Pons (tissue), 1 donor: ENCODE measurements around the gene OLFML1.

ENCODE experiments used
- DNase-seq: peaks from one replicate; pipeline ENCODE4 v3.0.0-alpha.2; 2016; ENCODE audit warnings: low spot score

OLFML1 gene

GRCh38 chr11:7485186-7486097 lies at the start of gene OLFML1:
Gene OLFML1 (plus strand): TSS chr11:7485506. CDS start chr11:7485876, 370 bp downstream.
- DNase-seq = no peak

GRCh38 chr11:7436146-7436545 lies 49.2 kb upstream of the OLFML1 start:
- no peak for DNase-seq

DNA sequence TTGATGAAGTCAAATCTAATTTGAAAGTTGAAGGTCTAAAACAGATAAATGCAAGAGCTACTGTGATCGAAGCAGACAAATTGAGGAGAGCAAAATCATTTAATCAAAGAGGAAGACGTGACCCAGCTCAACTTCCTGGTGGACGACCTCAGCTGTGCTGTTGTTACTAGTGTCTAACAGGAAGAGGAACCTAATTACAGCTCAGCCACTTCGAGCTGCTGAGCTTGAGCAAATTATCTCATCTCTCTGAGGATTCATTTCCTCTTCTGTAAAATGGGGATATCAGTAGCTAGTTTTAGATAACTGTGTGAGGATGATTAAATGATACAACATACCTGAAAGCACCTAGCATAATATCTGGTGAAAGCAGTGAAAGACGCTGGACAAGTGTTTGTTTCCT lies 48.6 kb upstream of the OLFML1 start:
- peak; percentile 53 for DNase-seq

DNA sequence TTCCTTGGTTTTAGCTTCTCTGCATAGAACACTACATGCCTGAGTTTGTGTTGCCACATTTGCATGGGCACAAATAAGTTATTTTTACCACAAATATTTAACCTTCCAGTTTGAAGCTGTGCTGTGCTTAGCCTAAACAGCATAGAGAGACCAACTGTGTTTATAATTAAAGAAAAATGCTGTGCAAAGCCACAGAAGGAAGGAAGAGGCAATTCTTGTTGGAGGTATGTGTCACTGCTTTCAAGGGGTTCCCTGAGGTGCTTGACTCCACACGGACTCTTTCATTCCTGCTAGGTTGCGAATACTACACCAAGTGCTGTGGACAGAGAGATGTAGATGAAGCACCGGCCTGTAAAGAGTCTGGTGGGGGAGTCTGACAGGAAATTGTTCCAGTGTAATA lies 47.6 kb upstream of the OLFML1 start:
- DNase-seq = no peak

GRCh38 chr11:7439746-7440320 lies 45.5 kb upstream of the OLFML1 start:
- no peak for DNase-seq

DNA sequence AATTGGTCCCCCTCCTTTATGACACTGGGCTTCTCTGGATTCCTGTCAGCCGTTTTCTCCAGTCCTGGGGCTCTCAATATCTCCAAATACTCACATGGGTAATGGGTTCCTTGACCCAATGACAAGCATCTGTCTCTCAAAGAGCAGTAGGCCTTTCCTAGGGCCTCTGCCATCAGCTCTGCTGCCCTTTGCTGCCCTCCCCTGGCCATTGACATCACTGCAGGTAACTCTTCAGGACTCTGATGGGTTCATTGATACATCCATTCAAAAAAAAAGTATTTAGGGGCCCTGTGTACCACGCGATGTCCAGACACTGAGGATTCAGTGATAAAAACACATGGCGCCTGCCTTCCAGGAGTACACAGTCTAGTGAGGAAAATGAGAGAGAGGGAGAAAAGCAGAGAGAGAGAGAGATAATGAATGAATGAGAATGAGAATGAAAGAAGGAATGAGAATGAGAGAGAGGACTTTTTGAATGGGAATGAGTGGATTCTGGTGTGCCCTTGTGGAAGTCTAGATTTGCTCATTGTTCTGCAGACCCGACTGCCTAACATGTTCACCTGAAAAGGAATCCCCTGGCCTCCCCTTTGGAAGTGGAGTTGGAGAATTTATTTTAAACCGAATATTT lies 42.6 kb upstream of the OLFML1 start:
- peak; percentile 79 for DNase-seq

DNA sequence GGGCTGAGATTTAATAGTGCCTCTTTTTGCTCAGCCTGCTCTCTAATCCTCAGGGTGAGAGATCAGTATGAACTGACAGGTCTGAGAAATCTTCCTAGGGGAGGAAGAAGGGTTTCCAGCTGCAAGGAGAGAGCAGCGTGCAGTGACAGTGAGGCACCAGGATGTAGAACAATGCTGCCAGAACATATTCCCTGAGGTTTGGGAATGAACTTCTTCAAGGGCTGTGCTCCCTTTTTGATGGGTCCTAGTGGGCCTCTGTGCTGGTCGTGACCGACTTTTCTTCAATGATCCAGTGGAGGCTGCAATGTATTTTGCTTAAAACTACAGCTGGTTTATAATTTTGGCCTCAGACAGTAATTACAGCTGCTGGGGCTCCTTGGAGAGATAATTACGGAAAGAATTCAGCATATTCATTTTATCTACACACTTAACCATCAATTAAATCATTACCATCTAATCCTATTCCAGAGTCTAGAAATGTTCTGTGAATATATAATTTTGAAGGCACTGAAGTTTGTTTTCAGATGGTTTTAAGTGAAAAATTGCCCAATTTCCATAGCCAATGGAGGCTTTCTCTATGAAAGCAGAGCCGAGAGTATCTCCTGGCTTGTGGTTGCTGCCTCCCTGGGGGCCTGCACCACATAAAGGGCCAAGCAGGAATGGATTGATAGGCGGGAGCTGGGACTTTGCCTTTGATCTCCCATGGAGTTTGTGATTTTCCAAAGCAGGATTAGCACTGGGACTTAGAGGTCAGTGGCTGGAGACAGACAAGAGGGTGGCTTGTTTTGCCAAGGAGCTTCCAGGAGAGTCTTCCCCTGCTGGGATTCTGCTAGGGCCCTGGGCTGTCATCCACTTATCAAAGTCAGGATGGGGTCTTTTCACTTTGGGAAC lies 41.0 kb upstream of the OLFML1 start:
- DNase-seq = no peak

DNA sequence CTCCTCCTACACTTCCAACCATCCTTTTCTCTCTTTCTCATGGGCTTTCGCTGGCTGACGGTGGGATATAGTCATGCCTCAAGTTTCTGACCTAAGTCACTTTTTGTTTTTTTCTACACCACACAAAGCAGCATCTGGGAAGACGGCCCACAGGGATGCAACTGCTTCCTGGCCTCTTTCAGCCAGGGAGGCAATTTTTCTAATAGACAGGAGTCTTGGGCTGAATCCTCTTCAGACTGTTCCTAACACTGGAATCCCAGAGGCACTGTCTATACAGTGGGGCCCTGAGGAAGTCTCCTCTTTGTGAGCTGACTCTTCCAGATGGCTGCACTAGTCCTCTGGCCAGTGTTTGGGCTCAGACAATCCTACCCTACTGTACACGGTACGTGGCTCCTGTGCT lies 39.7 kb upstream of the OLFML1 start:
- no peak for DNase-seq

DNA sequence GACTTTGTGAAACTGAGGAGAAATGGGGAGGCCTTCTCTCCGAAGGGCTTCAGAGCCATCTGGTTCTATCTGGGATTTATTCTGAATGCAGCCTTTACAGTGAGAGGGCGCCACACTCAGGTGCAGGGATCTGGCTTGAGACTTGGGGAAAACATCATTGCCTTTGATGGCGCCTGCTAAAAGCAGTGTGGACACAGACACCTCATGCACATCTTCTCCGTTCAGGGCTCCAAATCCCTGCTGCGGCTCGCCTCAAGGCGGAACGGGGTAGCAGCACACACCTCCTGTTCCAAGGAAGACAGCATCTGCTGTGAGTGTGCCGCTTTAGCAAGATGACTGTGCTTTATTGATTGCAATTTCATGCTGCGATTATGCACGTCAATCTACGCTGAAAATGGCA lies 37.1 kb upstream of the OLFML1 start:
- DNase-seq = no peak

DNA sequence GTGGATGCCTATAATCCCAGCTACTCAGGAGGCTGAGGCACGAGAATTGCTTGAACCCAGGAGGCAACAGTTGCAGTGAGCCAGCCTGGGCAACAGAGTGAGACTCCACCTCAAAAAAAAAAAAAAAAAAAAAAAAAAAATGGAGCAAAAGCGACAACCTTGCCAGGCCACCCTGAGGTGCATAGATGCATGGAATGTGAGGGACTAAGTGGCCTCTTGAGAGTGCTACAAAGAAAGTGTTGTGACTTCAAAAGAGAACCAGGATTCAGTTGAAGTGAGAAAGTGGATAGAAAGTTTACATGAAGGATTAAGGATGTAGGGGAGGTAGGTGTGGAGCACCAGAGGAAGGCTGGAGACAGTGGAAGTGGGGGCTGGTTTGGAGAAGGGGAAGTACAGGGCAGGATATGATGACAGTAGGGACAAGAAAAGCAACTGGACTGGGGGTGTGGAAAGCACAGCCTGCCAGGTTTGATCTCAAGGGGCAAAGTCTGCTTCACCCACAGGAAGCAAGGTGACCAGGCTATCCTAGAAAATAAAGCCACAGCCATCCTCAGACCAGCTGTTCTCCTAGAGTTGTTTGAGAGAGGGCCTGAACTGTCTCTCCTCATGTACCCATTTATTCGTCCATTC lies 36.0 kb upstream of the OLFML1 start:
- DNase-seq = peak; percentile 22

DNA sequence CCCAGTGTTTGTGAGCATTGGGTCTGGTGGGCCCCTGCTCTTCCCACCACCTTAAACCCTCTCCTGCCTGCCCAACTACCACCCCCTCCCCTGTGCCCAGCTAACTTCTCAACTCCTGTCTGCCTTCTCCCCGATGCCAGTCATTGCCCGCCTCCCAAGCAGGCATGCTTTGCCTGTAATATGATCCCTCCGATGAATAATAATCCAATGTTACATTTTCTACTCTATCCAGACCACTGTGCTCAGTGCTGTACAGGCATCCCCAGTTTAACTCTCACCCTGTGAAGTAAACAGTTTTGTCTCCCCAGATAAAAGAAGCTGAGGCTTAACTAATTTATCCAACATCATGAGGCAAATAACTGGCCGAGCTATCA lies 35.5 kb upstream of the OLFML1 start:
- no peak for DNase-seq

- peak; percentile 12 for DNase-seq
Observed at GRCh38 chr11:7450836-7451235, 34.5 kb upstream of the OLFML1 start.

GRCh38 chr11:7451520-7451919 lies 33.8 kb upstream of the OLFML1 start:
- no peak for DNase-seq

DNA sequence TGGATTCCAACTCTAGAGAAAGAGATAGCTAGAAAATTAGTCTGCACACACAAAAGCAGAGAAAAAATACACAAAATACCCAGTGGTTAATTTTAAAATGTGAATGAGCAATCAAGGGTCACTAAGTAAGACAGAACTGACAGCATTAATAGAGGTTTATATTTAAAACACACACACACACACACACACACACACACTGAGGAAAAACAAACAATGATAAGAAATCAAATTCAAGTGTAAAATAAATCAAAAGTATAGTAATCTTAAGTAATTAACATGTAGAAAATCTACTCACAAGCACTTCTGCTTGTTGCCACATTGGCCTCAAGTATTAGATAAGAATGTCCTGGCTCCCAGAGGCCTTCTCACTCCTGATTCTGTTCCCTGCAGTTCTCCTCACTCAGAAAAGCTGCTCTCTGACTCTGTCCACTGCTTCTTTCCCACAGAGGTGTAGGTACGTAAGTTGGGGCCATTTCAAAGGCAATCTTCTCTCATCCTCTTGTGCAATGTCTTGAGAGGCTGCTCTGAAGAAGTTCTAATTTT lies 33.3 kb upstream of the OLFML1 start:
- no peak for DNase-seq

DNA sequence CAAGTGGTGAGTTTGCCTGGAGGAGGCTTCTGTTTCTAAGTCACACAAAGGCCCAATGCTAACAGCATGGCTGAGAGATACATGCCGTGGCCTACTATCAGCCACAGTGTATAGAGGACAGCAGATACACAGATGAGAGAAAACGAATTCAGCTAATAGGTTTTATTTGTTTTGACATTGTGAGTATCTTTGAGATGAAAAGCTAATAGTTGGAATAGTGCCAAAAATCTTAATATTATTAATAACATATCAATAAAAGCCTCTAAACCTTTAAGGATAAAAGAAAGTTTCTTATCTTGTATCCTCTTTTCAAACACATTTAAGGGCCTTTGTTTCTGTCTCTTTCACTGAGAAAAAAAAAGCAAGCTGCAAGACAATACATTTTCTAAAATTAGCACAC lies 30.5 kb upstream of the OLFML1 start:
- DNase-seq = no peak

GRCh38 chr11:7457211-7457610 lies 28.1 kb upstream of the OLFML1 start:
- peak; percentile 37 for DNase-seq

DNA sequence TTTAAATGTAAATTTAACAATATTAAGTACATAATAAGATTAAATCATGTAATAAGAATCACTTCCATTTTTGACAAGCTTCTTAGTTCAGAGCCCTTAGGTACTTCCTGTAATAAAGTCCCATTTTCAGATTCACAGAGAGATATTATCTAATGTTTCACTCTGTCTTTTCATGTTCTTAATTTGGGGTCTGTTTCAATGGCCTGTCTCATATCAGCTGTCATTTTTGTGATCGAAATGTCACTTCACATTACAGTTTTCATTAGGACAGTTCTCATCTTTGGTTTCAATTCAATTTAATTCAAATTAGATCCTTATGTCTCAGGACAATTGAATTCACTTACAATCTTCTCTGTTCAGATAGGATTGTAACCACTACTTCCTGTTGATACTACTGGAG lies 22.6 kb upstream of the OLFML1 start:
- no peak for DNase-seq

- DNase-seq = no peak
Observed at GRCh38 chr11:7467652-7468051, 17.7 kb upstream of the OLFML1 start.

- no peak for DNase-seq
Observed at GRCh38 chr11:7469351-7469865, 15.9 kb upstream of the OLFML1 start.

DNA sequence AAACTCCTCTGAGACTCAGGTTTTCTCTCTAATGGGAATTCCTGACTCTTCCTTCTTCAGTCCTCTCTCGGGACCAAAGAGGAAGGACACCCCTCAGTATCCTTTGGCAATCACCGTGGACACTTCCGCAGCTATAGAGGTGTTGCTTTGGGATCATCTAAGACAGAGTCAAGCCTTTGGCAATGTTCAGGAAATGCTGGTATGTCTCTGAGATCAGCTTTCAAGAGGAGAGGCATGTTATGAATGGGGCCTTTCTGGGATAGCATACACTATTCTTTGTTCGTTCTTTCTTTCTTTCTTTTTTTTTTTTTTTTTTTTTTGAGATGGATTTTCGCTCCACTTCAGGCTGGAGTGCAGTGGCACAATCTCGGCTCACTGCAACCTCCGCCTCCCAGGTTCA lies 14.2 kb upstream of the OLFML1 start:
- no peak for DNase-seq

DNA sequence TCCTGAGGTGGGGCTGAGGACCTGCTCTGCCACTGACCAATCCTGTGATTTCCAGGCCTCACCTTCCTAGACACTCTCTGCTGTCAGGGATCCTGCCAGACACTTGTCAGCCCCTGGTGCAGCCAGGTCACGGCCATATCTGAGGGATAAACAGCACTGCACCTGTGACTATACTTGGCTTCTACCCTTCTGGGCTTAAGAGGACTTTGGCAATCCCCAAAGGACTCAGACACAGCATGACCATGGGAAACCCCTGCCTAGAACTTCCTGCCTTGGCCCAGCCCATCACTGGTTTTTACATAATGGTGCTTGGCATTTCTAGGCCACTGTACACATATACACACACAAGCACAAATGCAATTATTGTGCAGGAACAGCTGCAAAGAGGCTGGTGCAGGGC lies 11.6 kb upstream of the OLFML1 start:
- no peak for DNase-seq
